IMR-90 (cell line): ENCODE measurements around the gene SLC2A1. TPM values are rescaled to one million over a fixed set of nuclear protein-coding genes. Genes with fewer than 3 reads are reported as not detected.
A peak's percentile ranks its signal among the peaks of the same experiment; 100 is the strongest.

Experiments used
- ATAC-seq: fragments of 200-7000 bp; cut with Tn5 transposase; 2 replicates; pipeline ENCODE4 v1.9.1; 2020; ENCODE audit warnings: low read depth, mild to moderate bottlenecking, moderate library complexity
- BruUV-seq: library from RNA; stranded (reverse); fragments of 400-500 nt; replicated peaks from 2 replicates; lab custom pipeline; 2021; lab: Mats Ljungman, UMichigan
- CTCF ChIA-PET: fragments of 300-600 bp; formaldehyde crosslinking; extraction: SDS; loops from one replicate; lab custom pipeline; 2021; ENCODE audit warnings: antibody characterized with exemption; lab: Yijun Ruan, JAX
- POLR2A ChIA-PET: fragments of 300-600 bp; sonication (Branson Sonifier 250); formaldehyde crosslinking; loops from one replicate; lab custom pipeline; 2022; ENCODE audit warnings: antibody characterized with exemption; ENCODE audit not compliant: unreplicated experiment; lab: Charles Lee
- DNase-seq: peaks from one replicate; pipeline ENCODE4 v3.0.0; 2013
- H2AFZ ChIP-seq: replicated peaks from 2 replicates; pipeline ENCODE3; 2013; ENCODE audit warnings: low read length, mild to moderate bottlenecking; ENCODE audit not compliant: poor library complexity
- H2AK5ac ChIP-seq: 2 replicates; pipeline ENCODE4 v1.6.1; 2013; ENCODE audit warnings: low read depth, low read length, inconsistent platforms
- H2AK9ac ChIP-seq: replicated peaks from 2 replicates; pipeline ENCODE3; 2013; ENCODE audit warnings: mild to moderate bottlenecking, low read depth, low read length, moderate library complexity; ENCODE audit not compliant: poor library complexity
- H2BK120ac ChIP-seq: 2 replicates; pipeline ENCODE4 v1.6.1; 2013; ENCODE audit warnings: low read depth, low read length, inconsistent platforms
- H2BK15ac ChIP-seq: 3 replicates; pipeline ENCODE4 v1.6.1; 2013; ENCODE audit warnings: low read depth, low read length, inconsistent platforms
- H2BK20ac ChIP-seq: 2 replicates; pipeline ENCODE4 v1.6.1; 2013; ENCODE audit warnings: low read depth, mild to moderate bottlenecking, inconsistent platforms, low read length, moderate library complexity
- H2BK5ac ChIP-seq: 2 replicates; pipeline ENCODE4 v1.6.1; 2013; ENCODE audit warnings: mild to moderate bottlenecking, low read depth, low read length, inconsistent platforms; ENCODE audit not compliant: poor library complexity, severe bottlenecking
- H3K14ac ChIP-seq: replicated peaks from 2 replicates; pipeline ENCODE4 v1.6.1; 2013; ENCODE audit warnings: low read depth, low read length, inconsistent platforms
- H3K18ac ChIP-seq: 2 replicates; pipeline ENCODE4 v1.6.1; 2013; ENCODE audit warnings: low read depth, low read length, control low read depth
- H3K23ac ChIP-seq: 2 replicates; pipeline ENCODE4 v1.6.1; 2013; ENCODE audit warnings: low read depth, low read length, inconsistent platforms
- H3K27ac ChIP-seq: 2 replicates; pipeline ENCODE4 v1.5.1; 2013; ENCODE audit warnings: mild to moderate bottlenecking, control low read depth, low read length; ENCODE audit not compliant: insufficient read depth
- H3K27me3 ChIP-seq: 2 replicates; pipeline ENCODE4 v1.6.1; 2013; ENCODE audit warnings: low read length; ENCODE audit not compliant: control insufficient read depth, insufficient read depth
- H3K36me3 ChIP-seq: 2 replicates; pipeline ENCODE4 v1.6.1; 2013; ENCODE audit warnings: low read length, mixed read lengths; ENCODE audit not compliant: control insufficient read depth, insufficient read depth
- H3K4ac ChIP-seq: 2 replicates; pipeline ENCODE4 v1.6.1; 2013; ENCODE audit warnings: low read depth, low read length, inconsistent platforms
- H3K4me1 ChIP-seq: 2 replicates; pipeline ENCODE4 v1.6.1; 2013; ENCODE audit warnings: low read length, mixed read lengths; ENCODE audit not compliant: control insufficient read depth, insufficient read depth
- H3K4me2 ChIP-seq: 2 replicates; pipeline ENCODE4 v1.6.1; 2013; ENCODE audit warnings: low read depth, mild to moderate bottlenecking, control low read depth, low read length, moderate library complexity
- H3K4me3 ChIP-seq: 2 replicates; pipeline ENCODE4 v1.5.1; 2013; ENCODE audit warnings: low read depth, mild to moderate bottlenecking, control low read depth, low read length, moderate library complexity; ENCODE audit not compliant: insufficient read depth
- H3K56ac ChIP-seq: 2 replicates; pipeline ENCODE4 v1.6.1; 2013; ENCODE audit warnings: low read length, inconsistent platforms; ENCODE audit not compliant: insufficient read depth; ENCODE audit errors: extremely low read depth
- H3K79me1 ChIP-seq, 2 experiments: 2 replicates each; pipeline ENCODE4 v1.6.1; 2013; ENCODE audit warnings: low read length in 2 of 2, inconsistent platforms in 1 of 2, low read depth in 1 of 2
- H3K9ac ChIP-seq: 2 replicates; pipeline ENCODE4 v1.6.1; 2013; ENCODE audit warnings: low read depth, low read length, control low read depth
- H3K9me1 ChIP-seq: 2 replicates; pipeline ENCODE4 v1.6.1; 2013; ENCODE audit warnings: low read length, inconsistent platforms; ENCODE audit not compliant: insufficient read depth
- H3K9me3 ChIP-seq: 2 replicates; pipeline ENCODE4 v1.6.1; 2013; ENCODE audit warnings: low read length; ENCODE audit not compliant: control insufficient read depth, insufficient read depth
- H4K20me1 ChIP-seq: 2 replicates; pipeline ENCODE4 v1.6.1; 2013; ENCODE audit warnings: low read length, inconsistent platforms; ENCODE audit not compliant: insufficient read depth
- H4K5ac ChIP-seq: 2 replicates; pipeline ENCODE4 v1.6.1; 2013; ENCODE audit warnings: mild to moderate bottlenecking, low read depth, low read length, control low read depth
- H4K8ac ChIP-seq, 2 experiments: 2 replicates each; pipeline ENCODE4 v1.6.1; 2013; ENCODE audit warnings: low read depth in 2 of 2, low read length in 2 of 2, control low read depth in 1 of 2, inconsistent platforms in 1 of 2
- H4K91ac ChIP-seq: 2 replicates; pipeline ENCODE4 v1.6.1; 2013; ENCODE audit warnings: low read depth, low read length, inconsistent platforms; ENCODE audit not compliant: insufficient read depth
- CEBPB ChIP-seq: IDR thresholded peaks from 2 replicates; pipeline ENCODE4 v1.6.1; 2012; ENCODE audit warnings: low read depth, low read length, improper control_type of control experiment
- CHD1 ChIP-seq: IDR thresholded peaks from 2 replicates; pipeline ENCODE4 v1.6.1; 2012; ENCODE audit warnings: low read depth, low read length, improper control_type of control experiment
- MXI1 ChIP-seq: IDR thresholded peaks from 2 replicates; pipeline ENCODE4 v1.6.1; 2012; ENCODE audit warnings: low read depth, mild to moderate bottlenecking, low read length, moderate library complexity, borderline replicate concordance
- NFE2L2 ChIP-seq: fragments of 150-350 bp; IDR thresholded peaks from 2 replicates; pipeline ENCODE4 v1.6.1; 2016; ENCODE audit warnings: low read depth, mild to moderate bottlenecking, low read length
- POLR2A ChIP-seq: IDR thresholded peaks from 2 replicates; pipeline ENCODE4 v1.6.1; 2012; ENCODE audit warnings: mild to moderate bottlenecking, low read depth, low read length
- RCOR1 ChIP-seq: IDR thresholded peaks from 2 replicates; pipeline ENCODE4 v1.6.1; 2012; ENCODE audit warnings: mild to moderate bottlenecking, low read length, improper control_type of control experiment; ENCODE audit not compliant: insufficient replicate concordance
- SMC3 ChIP-seq: fragments of 150-350 bp; IDR thresholded peaks from 2 replicates; pipeline ENCODE4 v1.6.1; 2016; ENCODE audit warnings: low read depth, mild to moderate bottlenecking, antibody characterized with exemption, low read length, moderate library complexity
- USF2 ChIP-seq: fragments of 150-350 bp; IDR thresholded peaks from 2 replicates; pipeline ENCODE4 v1.6.1; 2017; ENCODE audit warnings: mild to moderate bottlenecking, antibody characterized with exemption, low read length, low read depth
- WGBS, 2 experiments: methylation state at CpG; one replicate each; pipeline versions ENCODE4 v1.1.5 to v1.1.7; 2013; ENCODE audit warnings: missing lambda C conversion rate in 2 of 2; ENCODE audit not compliant: insufficient read length in 1 of 2; ENCODE audit errors: extremely low coverage in 2 of 2; 5-methylcytosine and 5-hydroxymethylcytosine counted together
- dilution Hi-C: fragments of 300-500 bp; cut with HindIII; formaldehyde crosslinking; loops from one replicate; pipeline ENCODE4 v1.14.3; 2018; ENCODE audit warnings: low sequenced_read_pairs; ENCODE audit not compliant: unreplicated experiment
- in situ Hi-C: fragments of 300-500 bp; cut with MboI; formaldehyde crosslinking; loops from 3 replicates; pipeline ENCODE4 v1.14.3; 2019; ENCODE audit warnings: low sequenced_read_pairs, inconsistent platforms, mixed read lengths
- intact Hi-C: fragments of 100-400 bp; cut with micrococcal nuclease; formaldehyde crosslinking; loops from 2 replicates; pipeline ENCODE4 v1.10.0; 2022
- polyA plus RNA-seq, 3 experiments: library from polyadenylated mRNA; depleted of rRNA; stranded (reverse); fragments of >200 nt; gene quantifications; 2 replicates each; pipeline ENCODE4 v1.2.3, GENCODE V29; 2012; ENCODE audit warnings: low replicate concordance in 1 of 3
- total RNA-seq: library from RNA; depleted of rRNA; stranded (reverse); fragments of >200 nt; gene quantifications from 2 replicates; pipeline ENCODE4 v1.2.3, GENCODE V29; 2012

SLC2A1 gene
- total and polyA plus RNA-seq, 2 of the 4 experiments (the other 2 are of a cell fraction), result 200 to 395 TPM

GRCh38 chr1:42943166-42943565, 15.5 kb downstream of the SLC2A1 start:
- Histone ChIP-seq H2BK120ac (peak overlapping the region; percentile 99), H3K14ac (peak overlapping the region; percentile 97; the same call in 1 of the 2 replicates), H3K79me1 (peaks cover 31 to 94% of the 10 kb centered on the region in 2 experiments), H3K9me1 (peaks cover 64% of the 10 kb centered on the region), H4K20me1 (peaks cover 58% of the 10 kb centered on the region), H2AK5ac (peak overlapping the region; percentile 54; the same call in 1 of the 2 replicates), H2AK9ac (peak overlapping the region; percentile 37), H2AFZ (no peak overlapping the region), H4K91ac (peak overlapping the region; percentile 100), H3K4me2 (no peak overlapping the region), H2BK5ac (peak overlapping the region; percentile 98), H3K18ac (no peak overlapping the region; the same call in 1 of the 2 replicates), H3K4ac (peak overlapping the region; percentile 99), H3K23ac (no peak overlapping the region), H3K9ac (no peak overlapping the region), H4K5ac (no peak overlapping the region), H3K36me3 (peaks cover 69% of the 10 kb centered on the region), H3K27ac (peak overlapping the region; percentile 43), H3K27me3 (no peaks in the 10 kb centered on the region), H3K4me1 (peaks cover 75% of the 10 kb centered on the region), H2BK15ac (peak overlapping the region; percentile 2; the same call in 2 of the 3 replicates), H4K8ac (peak overlapping the region; percentile 18 to 97; a peak in 3 of 4 replicates), H3K9me3 (no peaks in the 10 kb centered on the region), H2BK20ac (peak overlapping the region; percentile 68; the same call in 1 of the 2 replicates), H3K56ac (no peak overlapping the region), H3K4me3 (no peak overlapping the region)
- BruUV-seq, result no TSS peak
- ChIA-PET CTCF (no interaction called here), POLR2A (no interaction called here)
- intact Hi-C loops (no loop called here), in situ Hi-C loops (no loop called here), dilution Hi-C loops (no loop called here)
- ATAC-seq (no peak), DNase-seq (no peak)
- TF ChIP-seq RCOR1, result no peak
- TF ChIP-seq POLR2A, result no peak
- no peak for TF ChIP-seq USF2
- TF ChIP-seq SMC3, result no peak
- no peak for TF ChIP-seq NFE2L2
- TF ChIP-seq MXI1, result no peak
- TF ChIP-seq CEBPB, result no peak
- TF ChIP-seq CHD1, result no peak
- WGBS, 2 experiments, result 90% methylated on average over 6 of the region's 7 CpGs; no CpG with 5 or more reads in 1 of the 2 experiments
